Kidney epithelial cell (primary cell): Measurements from ENCODE around the gene ORM2. TPM values are rescaled to one million over a fixed set of nuclear protein-coding genes. Genes with fewer than 3 reads are reported as not detected.
"Not testable (repeated sequence)": the region's sequence is repeated elsewhere in the genome, so short reads cannot be mapped to it uniquely, and the experiment has no call there.

ENCODE experiments used
- DNase-seq: peaks from one replicate; pipeline ENCODE4 v3.0.0-alpha.2; 2010; ENCODE audit warnings: low read depth
- H3K27me3 ChIP-seq: 2 replicates; pipeline ENCODE4 v1.6.0; 2011; ENCODE audit warnings: low read length; ENCODE audit not compliant: control insufficient read depth, insufficient read depth
- H3K36me3 ChIP-seq: 2 replicates; pipeline ENCODE4 v1.5.1; 2011; ENCODE audit warnings: low read length; ENCODE audit not compliant: control insufficient read depth, insufficient read depth
- H3K4me3 ChIP-seq: 2 replicates; pipeline ENCODE4 v1.5.1; 2011; ENCODE audit warnings: low read depth, mild to moderate bottlenecking, control low read depth, low read length
- total RNA-seq: library from RNA; depleted of rRNA; stranded (reverse); fragments of >200 nt; gene quantifications from 2 replicates; pipeline ENCODE4 v1.2.3, GENCODE V29; 2015
- TF ChIP-seq, protein P1 (sequence below): IDR thresholded peaks from 2 replicates; pipeline ENCODE4 v1.5.1; 2011; ENCODE audit warnings: mild to moderate bottlenecking, moderate library complexity, low read length, control low read depth, inconsistent platforms; ENCODE audit not compliant: insufficient read depth, poor library complexity, severe bottlenecking

ORM2 gene
- total RNA-seq, 1 donor from 2014 or later, result not detected

DNA sequence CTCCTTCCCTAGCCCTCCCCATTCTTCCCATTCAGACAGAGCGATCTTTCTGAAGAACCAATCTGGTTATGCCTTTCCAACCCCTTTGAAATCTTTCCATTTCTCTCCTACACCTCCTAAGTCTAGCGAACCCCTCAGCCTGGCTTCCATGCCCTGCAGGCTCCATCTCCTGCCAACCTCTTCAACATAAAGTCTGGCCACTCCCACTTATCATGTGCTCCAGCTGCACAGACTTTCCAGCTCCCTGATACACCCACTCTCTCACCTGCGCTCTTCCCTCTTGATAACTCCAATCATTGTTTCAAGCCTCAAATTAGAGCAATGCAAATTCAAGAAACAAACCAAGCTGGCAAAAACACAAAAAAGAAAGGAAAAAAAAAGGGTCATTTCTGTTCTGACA lies 10.5 kb upstream of the ORM2 start:
- H3K4me3 ChIP-seq, result no peak overlapping the region
- DNase-seq, result no peak
- TF ChIP-seq, protein P1, sequence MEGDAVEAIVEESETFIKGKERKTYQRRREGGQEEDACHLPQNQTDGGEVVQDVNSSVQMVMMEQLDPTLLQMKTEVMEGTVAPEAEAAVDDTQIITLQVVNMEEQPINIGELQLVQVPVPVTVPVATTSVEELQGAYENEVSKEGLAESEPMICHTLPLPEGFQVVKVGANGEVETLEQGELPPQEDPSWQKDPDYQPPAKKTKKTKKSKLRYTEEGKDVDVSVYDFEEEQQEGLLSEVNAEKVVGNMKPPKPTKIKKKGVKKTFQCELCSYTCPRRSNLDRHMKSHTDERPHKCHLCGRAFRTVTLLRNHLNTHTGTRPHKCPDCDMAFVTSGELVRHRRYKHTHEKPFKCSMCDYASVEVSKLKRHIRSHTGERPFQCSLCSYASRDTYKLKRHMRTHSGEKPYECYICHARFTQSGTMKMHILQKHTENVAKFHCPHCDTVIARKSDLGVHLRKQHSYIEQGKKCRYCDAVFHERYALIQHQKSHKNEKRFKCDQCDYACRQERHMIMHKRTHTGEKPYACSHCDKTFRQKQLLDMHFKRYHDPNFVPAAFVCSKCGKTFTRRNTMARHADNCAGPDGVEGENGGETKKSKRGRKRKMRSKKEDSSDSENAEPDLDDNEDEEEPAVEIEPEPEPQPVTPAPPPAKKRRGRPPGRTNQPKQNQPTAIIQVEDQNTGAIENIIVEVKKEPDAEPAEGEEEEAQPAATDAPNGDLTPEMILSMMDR, result no peak
- peaks cover 2% of the 10 kb centered on the region for H3K27me3 ChIP-seq
- H3K36me3 ChIP-seq, result no peaks in the 10 kb centered on the region

DNA sequence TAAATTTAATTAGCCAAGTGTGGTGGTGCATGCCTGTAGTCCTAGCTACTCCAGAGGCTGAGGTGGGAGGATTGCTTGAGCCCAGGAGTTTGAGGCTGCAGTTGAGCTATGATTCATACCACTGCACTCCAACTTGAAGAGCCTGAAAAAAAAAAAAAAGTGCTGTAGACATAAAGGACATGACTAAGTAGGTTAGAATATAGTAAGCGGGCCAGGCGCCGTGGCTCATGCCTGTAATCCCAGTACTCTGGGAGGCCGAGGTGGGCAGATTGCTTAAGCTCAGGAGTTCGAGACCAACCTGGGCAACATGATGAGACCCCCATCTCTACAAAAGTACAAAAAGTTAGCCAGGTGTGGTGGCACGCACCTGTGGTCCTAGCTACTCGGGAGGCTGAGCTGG lies 9.0 kb upstream of the ORM2 start:
- not testable (repeated sequence) for DNase-seq, H3K27me3 ChIP-seq, H3K4me3 ChIP-seq, H3K36me3 ChIP-seq

DNA sequence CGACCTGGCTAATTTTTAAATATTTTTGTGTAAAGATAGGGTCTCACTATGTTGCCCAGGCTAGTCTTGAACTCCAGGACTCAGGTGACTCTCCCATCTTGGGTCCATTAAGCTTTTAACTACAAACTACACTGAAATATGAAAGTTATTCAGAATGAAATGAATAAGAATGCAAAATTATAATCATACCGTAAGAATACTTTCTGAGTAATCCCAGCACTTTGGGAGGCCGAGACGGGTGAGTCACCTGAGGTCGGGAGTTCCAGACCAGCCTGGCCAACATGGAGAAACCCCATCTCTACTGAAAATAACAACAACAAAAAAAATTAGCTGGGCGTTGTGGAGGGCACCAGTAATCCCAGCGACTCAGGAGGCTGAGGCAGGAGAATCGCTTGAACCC lies 7.9 kb upstream of the ORM2 start:
- TF ChIP-seq, protein P1, result no peak
- no peak for DNase-seq
- H3K36me3 ChIP-seq, result no peaks in the 10 kb centered on the region
- H3K27me3 ChIP-seq, result peaks cover 2% of the 10 kb centered on the region
- H3K4me3 ChIP-seq, result no peak overlapping the region

DNA sequence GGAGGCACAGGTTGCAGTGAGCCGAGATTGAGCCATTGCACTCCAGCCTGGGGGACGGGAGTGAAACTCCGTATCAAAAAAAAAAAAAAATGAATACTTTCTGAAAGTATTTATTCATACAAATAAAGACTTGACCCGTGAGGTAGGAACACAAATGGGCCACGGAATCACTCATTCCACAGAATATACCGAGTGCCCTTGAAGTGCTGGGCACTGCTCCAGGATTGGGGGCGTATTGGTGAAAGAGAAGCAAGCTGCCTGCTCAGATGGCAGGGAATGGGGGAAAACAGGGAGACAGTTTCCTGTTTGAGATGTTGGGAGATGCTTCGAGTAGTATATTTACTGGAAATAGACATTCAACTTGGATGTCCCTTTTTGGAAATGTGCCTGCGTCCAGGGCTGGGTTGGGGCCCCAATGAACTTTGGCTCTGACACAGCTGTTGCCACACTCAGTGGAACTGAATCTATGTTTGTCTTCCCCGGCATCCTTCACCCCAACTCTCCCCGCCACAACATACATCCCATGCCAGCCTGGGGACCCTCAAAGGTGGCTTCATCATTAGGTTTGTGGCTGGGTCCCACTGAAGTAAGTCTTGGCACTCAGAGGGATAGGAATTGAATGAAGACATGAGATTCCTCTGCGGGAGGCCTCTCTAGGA lies 7.4 kb upstream of the ORM2 start:
- H3K4me3 ChIP-seq, H3K36me3 ChIP-seq, H3K27me3 ChIP-seq, DNase-seq: not testable (repeated sequence)

DNA sequence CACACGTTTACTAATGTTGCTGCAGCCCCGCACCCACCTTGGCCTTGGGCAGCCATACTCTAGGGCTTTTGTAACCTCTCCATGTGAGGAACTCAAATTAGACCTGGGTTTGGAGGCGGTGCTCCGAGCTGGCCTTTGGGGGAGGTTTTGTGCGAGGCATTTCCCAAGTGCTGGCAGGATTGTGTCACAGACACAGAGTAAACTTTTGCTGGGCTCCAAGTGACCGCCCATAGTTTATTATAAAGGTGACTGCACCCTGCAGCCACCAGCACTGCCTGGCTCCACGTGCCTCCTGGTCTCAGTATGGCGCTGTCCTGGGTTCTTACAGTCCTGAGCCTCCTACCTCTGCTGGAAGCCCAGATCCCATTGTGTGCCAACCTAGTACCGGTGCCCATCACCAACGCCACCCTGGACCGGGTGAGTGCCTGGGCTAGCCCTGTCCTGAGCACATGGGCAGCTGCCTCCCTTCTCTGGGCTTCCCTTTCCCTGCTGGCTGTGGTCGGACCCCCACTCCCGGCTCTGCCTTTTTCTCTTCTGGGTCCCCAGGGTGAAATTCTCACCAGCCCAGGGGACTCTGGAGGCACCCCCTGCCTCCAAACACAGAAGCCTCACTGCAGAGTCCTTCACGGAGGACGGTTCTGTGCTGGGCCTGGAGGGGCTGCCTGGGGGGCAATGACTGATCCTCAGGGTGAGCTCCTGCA lies 6.7 kb upstream of the ORM2 start, which contains the start of gene ORM1:
Gene ORM1 (plus strand): TSS at position 268 of the 701 bp plus-strand sequence. CDS start 36 bp downstream, at position 304.
- H3K27me3 ChIP-seq, H3K36me3 ChIP-seq, H3K4me3 ChIP-seq, DNase-seq: not testable (repeated sequence)

DNA sequence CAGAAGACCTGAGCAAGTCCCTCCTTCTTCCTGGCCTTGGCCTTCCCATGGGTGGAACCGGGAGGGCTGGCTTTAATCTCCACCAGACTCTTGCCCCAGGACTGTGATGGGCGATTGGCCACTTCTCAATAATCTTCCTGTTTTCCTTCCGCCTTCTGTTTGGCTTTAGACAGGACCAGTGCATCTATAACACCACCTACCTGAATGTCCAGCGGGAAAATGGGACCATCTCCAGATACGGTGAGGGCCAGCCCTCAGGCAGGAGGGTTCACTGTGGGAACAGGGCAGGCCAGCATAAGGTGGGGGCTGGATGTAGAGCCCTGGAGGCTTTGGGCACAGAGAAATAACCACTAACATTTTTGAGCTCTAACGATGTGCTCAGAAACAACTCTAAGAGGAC lies 5.8 kb upstream of the ORM2 start:
- not testable (repeated sequence) for DNase-seq, H3K36me3 ChIP-seq, H3K4me3 ChIP-seq, H3K27me3 ChIP-seq

DNA sequence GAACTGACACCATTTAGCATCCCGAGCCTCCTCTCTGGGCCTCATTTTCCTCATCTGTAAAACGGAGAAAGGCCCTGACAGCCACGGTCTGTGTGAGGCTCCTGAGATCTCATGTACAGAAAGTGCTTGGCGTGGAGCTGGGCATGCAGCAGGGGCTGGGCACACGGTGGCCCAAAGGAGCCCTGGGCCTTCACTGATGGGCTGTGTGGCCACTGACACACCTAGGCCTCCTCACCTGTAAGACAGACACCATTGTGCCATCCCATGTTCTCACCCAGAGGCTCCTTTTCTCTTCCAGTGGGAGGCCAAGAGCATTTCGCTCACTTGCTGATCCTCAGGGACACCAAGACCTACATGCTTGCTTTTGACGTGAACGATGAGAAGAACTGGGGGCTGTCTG lies 5.2 kb upstream of the ORM2 start:
- H3K36me3 ChIP-seq, result no peaks in the 10 kb centered on the region
- no peak for DNase-seq
- no peaks in the 10 kb centered on the region for H3K27me3 ChIP-seq
- no peak overlapping the region for H3K4me3 ChIP-seq
- TF ChIP-seq, protein P1, result no peak

DNA sequence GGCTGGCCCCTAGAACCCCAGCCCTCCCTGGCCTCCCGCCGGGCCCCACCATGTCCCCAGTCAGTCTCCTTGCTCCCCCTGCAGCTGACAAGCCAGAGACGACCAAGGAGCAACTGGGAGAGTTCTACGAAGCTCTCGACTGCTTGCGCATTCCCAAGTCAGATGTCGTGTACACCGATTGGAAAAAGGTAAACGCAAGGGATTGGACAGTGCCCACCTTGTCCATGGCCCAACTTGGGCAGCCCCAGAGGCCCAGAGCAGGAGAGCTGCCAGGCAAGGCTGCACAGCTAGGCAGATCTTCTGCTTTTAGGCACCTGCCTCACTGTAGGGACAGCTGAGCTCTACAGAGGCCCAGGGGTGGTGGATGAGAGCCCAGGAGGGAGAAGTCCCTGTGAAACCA lies 4.7 kb upstream of the ORM2 start:
- H3K27me3 ChIP-seq, H3K4me3 ChIP-seq, H3K36me3 ChIP-seq, DNase-seq: not testable (repeated sequence)

DNA sequence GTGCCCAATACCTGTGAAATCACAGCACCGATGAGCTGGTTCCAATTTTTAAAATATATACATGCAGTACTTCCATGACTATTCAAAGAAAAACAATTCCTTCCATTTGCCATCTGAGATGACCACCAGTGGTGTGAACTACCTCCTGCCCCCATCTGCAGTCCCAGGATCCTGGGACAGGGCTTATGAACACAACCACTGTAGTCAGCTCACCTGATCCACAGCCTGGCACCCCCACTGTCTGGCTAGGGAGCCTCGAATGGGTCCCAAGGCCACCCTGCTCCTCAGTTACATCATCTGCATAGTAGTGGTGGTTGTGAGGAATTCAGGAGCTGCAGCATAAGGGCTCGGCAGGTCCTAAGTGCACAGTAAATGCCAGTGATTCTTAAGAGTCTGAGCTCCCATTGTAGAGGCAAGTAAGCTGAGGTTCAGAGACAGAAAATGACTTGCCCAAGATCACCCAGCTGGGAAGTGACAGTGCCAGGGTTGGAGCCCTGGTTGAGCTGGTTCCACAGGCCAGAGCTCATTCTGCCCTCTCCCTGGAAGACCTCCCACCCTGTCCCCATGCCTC lies 3.9 kb upstream of the ORM2 start:
- H3K4me3 ChIP-seq, H3K36me3 ChIP-seq, H3K27me3 ChIP-seq, DNase-seq: not testable (repeated sequence)
